Measurements from ENCODE around the gene C3orf70. TPM values are rescaled to one million over a fixed set of nuclear protein-coding genes. Genes with fewer than 3 reads are reported as not detected.

Gene C3orf70
- total RNA-seq, 1 experiment from 2014 or later = not detected

DNA sequence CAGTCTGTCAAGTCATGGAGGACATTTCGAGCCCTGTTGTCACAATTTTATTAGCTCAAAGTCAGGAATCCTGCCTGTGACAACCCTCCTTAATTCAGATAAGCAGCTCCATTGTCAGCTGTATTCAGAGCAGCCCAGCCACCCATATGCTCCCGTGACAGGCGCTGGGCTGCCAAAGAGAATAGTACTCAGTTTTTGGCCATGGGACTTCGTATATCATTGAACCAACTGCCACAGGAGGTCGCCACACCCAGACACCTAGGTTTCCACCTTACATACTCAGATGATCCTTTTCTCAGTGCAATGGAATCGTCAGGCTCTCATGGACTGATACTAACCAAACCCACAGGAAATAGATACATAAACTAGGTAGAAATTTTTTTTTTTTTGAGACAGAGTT, 100.2 kb downstream of the C3orf70 start:
- DNase-seq (ENCODE audit: low spot score) = no peak

DNA sequence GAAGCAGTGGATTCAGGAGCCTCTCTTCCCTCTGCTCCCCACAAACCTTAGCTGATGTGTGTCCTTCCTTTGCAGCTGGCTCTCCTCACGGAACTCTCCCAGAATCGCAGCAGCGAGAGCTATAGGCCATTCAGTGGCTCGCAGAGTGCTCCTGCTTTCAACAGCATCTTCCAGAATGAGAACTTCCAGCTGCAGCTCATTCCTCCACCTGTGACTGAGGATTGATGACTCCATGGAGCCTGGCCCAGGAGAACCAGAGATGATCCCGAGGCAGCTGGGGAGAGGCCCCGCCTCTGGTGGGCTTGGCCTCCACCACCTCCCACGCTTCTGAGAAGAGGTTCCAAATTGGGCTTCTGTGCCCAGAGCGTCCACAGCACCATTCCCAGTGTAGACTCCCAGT, 101.1 kb downstream of the C3orf70 start:
- DNase-seq (ENCODE audit: low spot score) = no peak

DNA sequence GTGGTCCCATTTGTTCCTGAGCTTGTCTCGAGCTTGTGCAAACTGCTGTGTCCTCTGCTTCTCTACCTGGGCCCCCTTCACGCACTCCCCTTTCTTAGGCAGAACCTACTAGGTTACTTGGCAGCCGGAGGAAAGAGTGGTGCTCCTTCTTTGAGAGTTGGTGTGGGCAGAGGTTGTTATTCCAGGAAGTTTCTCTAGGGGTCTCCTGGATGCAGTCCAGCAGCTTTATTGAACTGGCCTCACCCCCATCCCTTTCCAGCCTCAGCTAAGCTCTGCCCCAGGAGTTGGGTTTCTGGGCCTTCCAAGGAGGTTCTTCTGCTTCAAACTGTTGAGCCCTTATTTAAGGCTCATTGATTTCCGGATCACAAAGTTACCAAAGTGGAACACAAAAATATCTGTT, 103.2 kb downstream of the C3orf70 start:
- DNase-seq (ENCODE audit: low spot score) = no peak

DNA sequence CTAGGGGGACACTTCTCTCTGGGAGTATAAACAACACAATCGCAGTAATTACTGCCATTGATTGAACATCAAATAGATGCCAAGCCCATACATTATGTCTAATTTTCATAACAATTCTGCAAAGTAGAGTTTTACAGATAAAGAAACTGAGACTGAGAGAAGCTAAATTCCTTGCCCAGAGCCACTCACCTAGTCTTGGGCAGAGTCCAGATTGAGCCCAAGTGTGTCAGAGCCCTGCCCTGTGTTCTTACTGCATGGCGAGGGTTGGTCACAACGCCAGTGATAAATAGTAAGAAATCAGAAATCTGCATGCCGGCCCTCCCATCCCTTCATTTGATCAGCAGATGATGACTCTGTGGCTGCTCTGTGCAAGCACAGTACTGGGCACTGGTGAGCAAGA, 106.3 kb downstream of the C3orf70 start:
- DNase-seq (ENCODE audit: low spot score) = no peak

DNA sequence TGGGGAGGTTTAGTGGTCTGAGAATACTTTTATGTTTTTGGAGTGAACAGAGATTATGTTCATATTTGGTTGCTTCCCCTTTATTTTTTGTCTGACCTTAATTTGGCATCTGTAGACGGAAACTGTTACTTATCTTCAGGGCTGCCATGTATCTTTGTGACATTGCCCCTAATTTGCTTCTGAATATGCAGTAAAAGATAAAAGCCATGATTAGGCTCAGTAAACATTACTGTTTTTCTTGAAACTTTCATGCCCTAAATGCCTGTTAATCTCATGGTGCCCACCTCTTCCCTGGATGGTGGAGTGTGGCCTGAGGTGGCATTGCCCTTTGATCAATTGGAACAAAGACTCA, 106.7 kb downstream of the C3orf70 start:
- no peak for DNase-seq (ENCODE audit: low spot score)

DNA sequence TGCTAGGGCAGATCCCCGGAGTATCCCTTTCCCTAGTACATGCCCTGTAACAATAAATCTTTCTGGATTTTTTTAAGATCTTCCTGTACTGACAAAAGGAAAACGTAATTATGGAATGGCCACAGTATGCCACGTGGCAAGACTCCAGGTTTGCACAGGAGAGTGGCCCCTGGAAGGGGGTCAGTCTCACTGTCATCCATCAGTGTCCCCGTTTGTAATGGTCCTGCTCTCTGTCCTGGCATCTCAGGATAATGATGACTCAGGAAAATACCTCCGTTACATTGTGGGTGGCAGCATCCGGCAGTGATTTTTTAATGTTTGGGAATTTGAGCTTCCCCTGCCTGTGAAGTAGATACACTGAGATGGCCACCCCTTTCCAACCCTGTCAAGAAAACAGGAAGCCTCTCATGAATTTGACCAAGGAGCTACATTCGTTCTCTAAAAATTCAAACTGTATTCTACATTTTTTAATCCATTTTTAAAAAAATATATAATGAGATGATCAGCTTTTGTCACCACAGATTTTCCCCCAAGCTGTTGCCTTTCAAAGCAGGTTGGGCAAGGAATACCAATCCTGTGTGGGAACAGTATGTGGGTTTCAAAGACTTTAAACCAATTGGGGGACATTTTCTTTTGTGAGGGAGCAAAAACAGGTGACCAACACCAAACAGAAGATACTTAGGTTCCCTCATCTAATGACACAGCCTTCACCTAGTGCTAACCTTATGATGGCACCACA, 110.4 kb downstream of the C3orf70 start:
- no peak for DNase-seq (ENCODE audit: low spot score)

DNA sequence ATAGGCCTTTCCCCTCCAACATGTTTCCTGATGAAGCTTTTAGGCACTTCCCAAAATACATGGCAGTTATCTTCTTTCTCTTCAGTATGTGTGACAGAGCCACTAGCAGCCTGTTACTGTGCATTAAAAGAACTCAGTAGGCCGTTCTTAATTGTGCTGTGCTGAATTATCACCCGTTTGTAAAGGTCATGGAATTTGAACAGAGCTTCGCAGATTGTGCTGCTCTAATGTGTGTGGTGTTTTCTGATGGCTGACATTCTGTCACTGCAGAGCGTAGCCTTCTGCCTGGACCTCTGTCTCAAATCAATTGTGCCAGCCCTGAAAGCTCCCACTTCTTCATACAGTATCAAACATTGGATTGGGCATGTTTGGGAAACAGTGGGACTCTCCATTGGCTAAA, 111.3 kb downstream of the C3orf70 start:
- DNase-seq (ENCODE audit: low spot score) = no peak

DNA sequence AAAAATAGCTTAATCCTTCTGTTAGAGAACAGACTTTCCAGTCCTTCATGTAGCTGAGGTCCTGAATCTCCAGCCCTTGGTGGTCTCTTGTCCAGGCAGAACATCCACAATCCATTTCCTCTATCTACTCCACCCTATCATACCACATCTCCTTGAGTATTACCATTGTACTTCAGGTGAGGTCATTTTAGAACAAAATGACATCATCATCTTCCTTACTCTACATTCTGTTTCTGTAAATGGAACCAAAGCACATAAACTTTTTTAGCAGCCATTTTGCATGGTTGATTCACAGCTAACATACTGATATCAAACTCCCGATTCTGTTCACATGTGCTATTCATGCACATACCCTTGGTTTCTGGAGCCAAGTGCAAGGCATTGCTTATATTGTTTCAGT, 112.4 kb downstream of the C3orf70 start:
- no peak for DNase-seq (ENCODE audit: low spot score)

DNA sequence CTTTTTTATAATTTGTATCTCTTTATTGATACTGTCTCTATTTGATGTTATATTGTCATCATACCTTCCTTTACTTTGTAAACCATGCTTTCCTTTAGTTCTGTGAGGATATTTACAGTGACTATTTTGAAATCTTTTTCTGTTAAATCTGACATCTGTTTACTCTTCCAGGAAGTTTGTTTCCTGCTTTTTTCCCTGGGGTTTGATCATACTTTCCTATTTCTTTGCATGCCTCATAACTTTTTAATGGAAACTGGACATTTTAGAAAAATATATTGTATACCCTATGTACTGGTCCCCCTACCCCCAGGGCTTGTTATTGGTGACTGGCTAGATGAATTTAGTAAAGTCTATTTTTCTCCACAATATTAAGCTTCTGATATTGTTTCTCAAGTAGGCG, 115.1 kb downstream of the C3orf70 start:
- DNase-seq (ENCODE audit: low spot score) = no peak

DNA sequence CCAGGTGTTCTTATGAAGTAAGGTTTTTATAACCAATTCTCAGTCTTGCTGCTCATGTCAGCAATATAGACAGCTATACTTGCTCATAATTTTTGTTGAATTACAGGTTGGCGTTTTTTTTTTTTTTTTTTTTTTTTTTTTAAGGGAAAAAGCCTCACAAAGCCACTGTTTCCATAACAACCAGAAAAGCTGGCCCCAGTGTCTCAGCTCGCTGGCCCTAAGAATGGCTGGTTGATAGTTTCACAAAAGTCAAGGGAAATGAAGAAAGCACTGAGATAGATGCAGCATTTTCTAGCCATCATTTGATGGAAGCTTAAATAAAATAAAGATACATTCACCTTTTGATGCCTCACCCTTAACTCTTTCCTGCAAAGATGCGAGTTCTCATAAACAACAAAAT, 121.9 kb downstream of the C3orf70 start:
- no peak for DNase-seq (ENCODE audit: low spot score)

DNA sequence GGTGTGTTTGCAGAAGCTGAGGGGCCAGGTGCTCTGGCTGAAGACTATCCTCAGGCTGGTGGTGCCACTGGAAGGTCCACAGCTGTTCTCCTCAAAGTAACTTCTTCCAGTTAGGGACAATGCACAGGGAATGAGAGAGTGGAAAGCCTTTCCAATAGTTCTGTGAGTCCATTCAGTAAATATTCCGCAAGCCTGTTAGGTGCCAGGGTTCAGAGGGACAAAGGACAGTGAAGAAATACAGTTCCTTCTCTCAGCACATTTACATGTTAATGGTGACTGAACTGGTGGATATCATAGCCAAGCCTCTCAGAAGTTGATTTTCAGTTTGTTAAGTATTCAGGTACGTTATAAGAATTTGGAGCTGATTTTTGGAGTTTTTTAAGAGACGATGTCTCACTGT, 122.5 kb downstream of the C3orf70 start:
- no peak for DNase-seq (ENCODE audit: low spot score)

DNA sequence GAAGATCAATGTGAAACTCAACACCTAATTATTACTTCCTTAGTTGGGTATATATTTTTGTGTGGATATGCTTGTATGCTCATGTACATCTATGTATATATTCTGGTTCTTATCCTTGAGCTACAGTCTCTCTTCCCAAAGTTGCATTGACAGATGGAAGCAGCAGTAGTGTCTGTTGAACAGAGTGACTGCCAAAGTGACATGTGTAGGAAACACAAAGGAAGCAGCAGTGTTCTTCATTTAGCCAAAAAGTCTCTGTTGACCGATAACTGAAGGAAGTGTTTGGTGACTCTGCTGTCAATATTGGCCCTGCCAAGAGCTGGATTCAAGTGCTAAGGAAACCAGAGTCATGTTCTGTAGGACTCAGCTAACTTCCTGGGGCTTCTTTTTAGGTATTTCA, 123.8 kb downstream of the C3orf70 start:
- DNase-seq (ENCODE audit: low spot score) = no peak

DNA sequence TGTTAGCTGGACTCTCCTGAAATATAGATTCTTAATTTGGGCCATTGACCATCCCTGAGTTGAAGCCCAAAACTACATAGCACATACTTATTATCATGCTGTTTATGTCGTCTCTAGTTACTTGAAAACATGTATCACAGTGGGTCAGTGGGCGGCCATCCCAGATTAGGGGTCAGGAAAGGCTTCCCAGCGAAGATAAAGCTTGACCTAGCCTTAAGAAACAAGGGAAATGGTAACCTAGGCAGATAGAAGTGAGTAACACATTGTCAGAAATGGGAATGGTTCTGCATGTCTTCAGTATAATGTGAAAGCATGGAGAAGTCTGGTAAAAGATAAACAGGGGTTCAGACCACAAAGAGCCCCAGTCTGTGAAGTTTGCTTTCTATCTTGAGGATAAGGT, 124.7 kb downstream of the C3orf70 start:
- no peak for DNase-seq (ENCODE audit: low spot score)

Other genes starting within 250 kb of the C3orf70 start
- 2.3 and 3.7 TPM in 2 replicates for gene EHHADH, start 101.0 kb upstream of the C3orf70 start, total RNA-seq (2014; rRNA removed; shearing (Covaris generic))
- gene MAP3K13, start 210.1 kb upstream of the C3orf70 start, total RNA-seq (2014; rRNA removed; shearing (Covaris generic)) = 6.6 and 9.6 TPM in 2 replicates